Breast epithelium (tissue), 3 donors: ENCODE measurements around the gene ZC3H11A.

Experiments
- CTCF ChIP-seq, 3 donors: fragments of 450-650 bp; IDR thresholded peaks; one replicate each; pipeline ENCODE4 v1.5.1; 2016 to 2017; ENCODE audit warnings: antibody characterized with exemption in 3 of 3, mild to moderate bottlenecking in 3 of 3, moderate library complexity in 3 of 3
- POLR2A ChIP-seq: fragments of 450-650 bp; IDR thresholded peaks from one replicate; pipeline ENCODE4 v1.6.1; 2016; ENCODE audit warnings: antibody characterized with exemption, mild to moderate bottlenecking, moderate library complexity
- POLR2AphosphoS5 ChIP-seq, 3 donors: sonication (generic); formaldehyde crosslinking; IDR thresholded peaks; one replicate each; pipeline ENCODE4 v1.6.1; 2017; ENCODE audit warnings: antibody characterized with exemption in 3 of 3

DNA sequence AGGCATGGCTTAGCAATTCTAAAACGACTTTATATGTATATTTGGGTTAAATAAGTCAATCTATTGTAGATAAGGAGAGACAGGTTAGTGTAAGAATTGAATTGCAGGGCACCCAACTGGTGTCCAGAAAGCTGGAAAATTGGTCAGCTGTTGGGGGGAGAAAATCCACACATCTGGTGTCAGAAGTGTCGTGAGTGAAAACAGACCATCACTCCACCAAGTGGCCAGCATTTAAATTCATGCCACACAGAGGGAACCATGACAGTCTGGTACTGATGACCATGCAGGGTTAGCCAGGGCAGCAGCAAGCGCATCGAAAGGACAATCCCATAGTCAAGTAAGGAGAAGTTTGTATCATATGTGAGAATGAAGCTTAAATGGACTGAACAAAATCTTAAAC, 18.8 kb upstream of the ZC3H11A start:
- TF ChIP-seq POLR2AphosphoS5 (IDR thresholded peaks at IDR 0.05) (no peak), CTCF (IDR thresholded peaks at IDR 0.05) (no peak), POLR2A (no peak)
